ENCODE data around the gene REV3L. TPM values are rescaled to one million over a fixed set of nuclear protein-coding genes. Genes with fewer than 3 reads are reported as not detected.

The REV3L gene
- total and polyA plus RNA-seq, 2 of the 13 experiments (the other 11 are each of a cell fraction or from before 2014, with no cell fraction given), result 12.8 to 31.3 TPM

DNA sequence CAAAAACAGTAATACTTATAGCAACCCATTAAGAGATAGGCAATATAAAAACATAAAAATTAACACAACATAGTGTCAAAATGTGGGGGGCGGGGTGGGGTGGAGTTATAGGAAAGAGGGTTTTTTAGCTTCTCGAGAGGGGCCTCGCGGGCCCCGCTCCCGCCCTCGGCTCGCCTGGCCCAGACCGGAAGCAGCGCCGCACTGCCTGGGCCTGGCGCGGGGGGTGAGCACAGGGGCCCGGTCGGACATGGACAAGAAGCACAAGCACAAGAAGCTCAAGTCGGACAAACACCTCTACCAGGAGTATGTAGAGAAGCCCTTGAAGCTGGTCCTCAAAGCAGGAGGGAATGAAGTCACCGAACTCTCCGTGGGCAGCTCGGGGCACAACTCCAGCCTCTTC lies 53.4 kb downstream of the REV3L start:
- H3K79me2 ChIP-seq (ENCODE audit: insufficient read depth, low read length), result peaks cover 80% of the 10 kb centered on the region
- DNase-seq (ENCODE audit: low spot score), result no peak
- no peaks in the 10 kb centered on the region for H3K9me3 ChIP-seq (ENCODE audit: low read length)
- FAIRE-seq, result no peak
- intact Hi-C loops (cut with micrococcal nuclease; ENCODE audit: unreplicated experiment), result no loop called here
- H3K9ac ChIP-seq (ENCODE audit: insufficient read depth, low read depth, low read length), result no peak overlapping the region
- no peak overlapping the region for H3K27ac ChIP-seq (ENCODE audit: extremely low read length, insufficient read depth, low read length)
- CTCF ChIA-PET (ENCODE audit: low intra/inter-chr PET ratio, low total read pairs), result no interaction called here
- no peak overlapping the region for H3K4me2 ChIP-seq (ENCODE audit: low read depth, low read length)
- TF ChIP-seq ZNF687 (CRISPR knock-in tag; IDR thresholded peaks at IDR 0.05), result 0 out of 2 replicates have a peak, but pooled peaks have one; percentile 11
- TF ChIP-seq ATF1 (CRISPR knock-in tag; IDR thresholded peaks at IDR 0.05), result no peak
- TF ChIP-seq AGO2 (optimal IDR thresholded peaks at IDR 0.05; ENCODE audit: low read depth, low read length), result peak; percentile 63
- peak; percentile 43 for TF ChIP-seq HNRNPK (IDR thresholded peaks at IDR 0.05; ENCODE audit: low read depth, low read length, poor library complexity, severe bottlenecking)
- TF ChIP-seq ZNF724P (CRISPR knock-in tag; IDR thresholded peaks at IDR 0.05; ENCODE audit: borderline replicate concordance), result no peak
- no peaks in the 10 kb centered on the region for H4K20me1 ChIP-seq (ENCODE audit: insufficient read depth, low read length)
- H3K4me1 ChIP-seq (ENCODE audit: insufficient read depth, low read length), result peaks cover 35% of the 10 kb centered on the region
- 98% methylated on average over 19 of the region's 19 CpGs for WGBS (ENCODE audit: low lambda C conversion rate)
- no TSS peak for BruUV-seq (replicated peaks)
- H3K27me3 ChIP-seq (ENCODE audit: control insufficient read depth in 1 of 2, insufficient read depth in 2 of 2, low read length in 2 of 2), result no peaks in the 10 kb centered on the region
- ATAC-seq, result no peak
- no peak overlapping the region for H2AFZ ChIP-seq (ENCODE audit: low read length)
- H3K36me3 ChIP-seq (replicated peaks in 1 of 2; ENCODE audit: control insufficient read depth in 1 of 2, insufficient read depth in 2 of 2, low read length in 2 of 2), result no peaks in the 10 kb centered on the region
- no peak overlapping the region for H3K4me3 ChIP-seq (replicated peaks in 1 of 3; ENCODE audit: insufficient read depth in 1 of 3, low read depth in 2 of 3, low read length in 3 of 3)
- in situ Hi-C loops (cut with HindIII; ENCODE audit: extremely low pct_ligation_motif_present, low pct_unique_long_range_greater_than_20kb), result no loop called here
- POLR2A ChIA-PET, result no interaction called here

Measured in HepG2 (cell line).